ENCODE data around the gene KCNQ1.

KCNQ1 gene, protein sequence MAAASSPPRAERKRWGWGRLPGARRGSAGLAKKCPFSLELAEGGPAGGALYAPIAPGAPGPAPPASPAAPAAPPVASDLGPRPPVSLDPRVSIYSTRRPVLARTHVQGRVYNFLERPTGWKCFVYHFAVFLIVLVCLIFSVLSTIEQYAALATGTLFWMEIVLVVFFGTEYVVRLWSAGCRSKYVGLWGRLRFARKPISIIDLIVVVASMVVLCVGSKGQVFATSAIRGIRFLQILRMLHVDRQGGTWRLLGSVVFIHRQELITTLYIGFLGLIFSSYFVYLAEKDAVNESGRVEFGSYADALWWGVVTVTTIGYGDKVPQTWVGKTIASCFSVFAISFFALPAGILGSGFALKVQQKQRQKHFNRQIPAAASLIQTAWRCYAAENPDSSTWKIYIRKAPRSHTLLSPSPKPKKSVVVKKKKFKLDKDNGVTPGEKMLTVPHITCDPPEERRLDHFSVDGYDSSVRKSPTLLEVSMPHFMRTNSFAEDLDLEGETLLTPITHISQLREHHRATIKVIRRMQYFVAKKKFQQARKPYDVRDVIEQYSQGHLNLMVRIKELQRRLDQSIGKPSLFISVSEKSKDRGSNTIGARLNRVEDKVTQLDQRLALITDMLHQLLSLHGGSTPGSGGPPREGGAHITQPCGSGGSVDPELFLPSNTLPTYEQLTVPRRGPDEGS

DNA sequence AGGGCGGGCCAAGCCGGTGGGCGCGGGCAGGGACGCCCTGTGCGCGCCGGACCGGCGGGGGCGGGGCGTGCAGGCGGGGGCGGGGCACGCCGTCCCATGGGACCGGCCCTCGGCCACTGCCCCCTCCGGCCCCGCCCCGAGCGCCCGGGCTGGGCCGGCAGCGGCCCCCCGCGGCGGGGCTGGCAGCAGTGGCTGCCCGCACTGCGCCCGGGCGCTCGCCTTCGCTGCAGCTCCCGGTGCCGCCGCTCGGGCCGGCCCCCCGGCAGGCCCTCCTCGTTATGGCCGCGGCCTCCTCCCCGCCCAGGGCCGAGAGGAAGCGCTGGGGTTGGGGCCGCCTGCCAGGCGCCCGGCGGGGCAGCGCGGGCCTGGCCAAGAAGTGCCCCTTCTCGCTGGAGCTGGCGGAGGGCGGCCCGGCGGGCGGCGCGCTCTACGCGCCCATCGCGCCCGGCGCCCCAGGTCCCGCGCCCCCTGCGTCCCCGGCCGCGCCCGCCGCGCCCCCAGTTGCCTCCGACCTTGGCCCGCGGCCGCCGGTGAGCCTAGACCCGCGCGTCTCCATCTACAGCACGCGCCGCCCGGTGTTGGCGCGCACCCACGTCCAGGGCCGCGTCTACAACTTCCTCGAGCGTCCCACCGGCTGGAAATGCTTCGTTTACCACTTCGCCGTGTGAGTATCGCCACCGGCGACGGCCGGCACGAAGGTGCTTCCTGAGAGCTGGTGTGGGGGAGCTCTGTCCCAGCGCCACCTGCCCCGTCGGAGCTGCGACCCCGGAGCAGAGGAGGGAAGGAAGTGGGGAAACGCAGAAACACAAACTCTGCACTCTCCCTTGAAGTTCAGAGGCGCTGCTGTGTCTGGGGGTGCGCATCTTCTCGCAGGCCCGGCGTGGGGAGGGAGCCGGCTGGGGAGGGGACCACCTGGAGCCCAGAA lies at the start of gene KCNQ1:
Gene KCNQ1, plus strand, starts transcription at position 188 of the 925 bp plus-strand sequence. Its CDS starts 91 bp downstream, at position 279.
- no peak for DNase-seq (ENCODE audit: low spot score)

DNA sequence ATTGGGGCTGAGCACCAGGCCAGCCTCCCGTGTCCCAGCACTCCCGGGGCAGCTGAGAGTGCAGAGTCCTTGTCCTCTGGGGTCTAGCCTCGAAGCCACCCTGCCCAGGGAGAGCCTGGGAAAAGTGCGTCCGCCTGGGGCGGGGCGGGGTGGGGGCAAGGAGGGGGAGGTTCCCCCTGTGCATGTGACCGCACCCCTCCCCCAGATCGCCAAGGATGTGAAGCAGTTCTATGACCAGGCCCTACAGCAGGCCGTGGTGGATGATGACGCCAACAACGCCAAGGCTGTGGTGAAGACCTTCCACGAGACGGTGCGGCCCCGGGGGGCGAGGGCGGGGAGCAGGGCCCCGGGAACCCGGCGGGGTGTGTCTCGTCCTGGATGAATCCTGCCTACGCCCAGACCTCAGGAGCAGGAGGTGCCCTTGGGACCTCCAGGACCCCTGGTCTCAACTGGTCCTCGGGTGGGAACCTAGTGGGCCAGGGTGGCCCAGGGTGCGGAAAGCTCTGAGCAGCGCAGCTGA lies 49.5 kb upstream of the KCNQ1 start:
- DNase-seq (ENCODE audit: low spot score), result no peak

DNA sequence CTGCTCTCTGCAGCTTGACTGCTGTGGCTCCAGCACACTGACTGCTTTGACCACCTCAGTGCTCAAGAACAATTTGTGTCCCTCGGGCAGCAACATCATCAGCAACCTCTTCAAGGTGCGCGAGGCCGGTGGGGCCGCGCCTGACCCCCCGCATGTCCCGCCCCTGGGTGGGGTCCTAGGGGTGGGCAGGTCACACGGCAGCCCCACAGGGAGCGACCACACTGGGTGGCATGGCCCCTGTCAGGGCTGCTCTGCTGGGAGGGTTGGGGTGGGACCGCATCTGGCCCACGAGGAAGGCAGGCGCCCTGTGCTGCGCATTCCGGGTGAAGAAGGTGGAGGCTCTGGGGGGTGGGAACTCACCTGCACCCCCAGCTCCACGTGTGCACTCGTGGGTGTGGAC lies 49.0 kb upstream of the KCNQ1 start:
- DNase-seq (ENCODE audit: low spot score), result no peak

DNA sequence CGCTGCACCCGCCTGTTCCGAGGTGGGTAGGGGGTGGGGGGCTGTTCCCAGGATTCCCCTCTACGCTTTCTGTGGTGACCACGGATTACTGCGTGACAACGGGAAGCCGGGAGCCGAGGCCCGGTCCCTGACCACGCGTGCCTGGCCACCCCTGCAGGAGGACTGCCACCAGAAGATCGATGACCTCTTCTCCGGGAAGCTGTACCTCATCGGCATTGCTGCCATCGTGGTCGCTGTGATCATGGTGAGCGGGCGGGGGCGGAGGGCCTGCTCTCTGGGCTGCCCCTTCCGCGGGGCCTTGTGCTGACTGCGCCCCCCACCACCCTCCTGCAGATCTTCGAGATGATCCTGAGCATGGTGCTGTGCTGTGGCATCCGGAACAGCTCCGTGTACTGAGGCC lies 48.3 kb upstream of the KCNQ1 start:
- DNase-seq (ENCODE audit: low spot score), result no peak

DNA sequence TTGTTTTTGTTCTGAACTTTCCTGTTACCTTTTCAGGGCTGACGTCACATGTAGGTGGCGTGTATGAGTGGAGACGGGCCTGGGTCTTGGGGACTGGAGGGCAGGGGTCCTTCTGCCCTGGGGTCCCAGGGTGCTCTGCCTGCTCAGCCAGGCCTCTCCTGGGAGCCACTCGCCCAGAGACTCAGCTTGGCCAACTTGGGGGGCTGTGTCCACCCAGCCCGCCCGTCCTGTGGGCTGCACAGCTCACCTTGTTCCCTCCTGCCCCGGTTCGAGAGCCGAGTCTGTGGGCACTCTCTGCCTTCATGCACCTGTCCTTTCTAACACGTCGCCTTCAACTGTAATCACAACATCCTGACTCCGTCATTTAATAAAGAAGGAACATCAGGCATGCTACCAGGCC lies 47.8 kb upstream of the KCNQ1 start:
- DNase-seq (ENCODE audit: low spot score), result no peak

DNA sequence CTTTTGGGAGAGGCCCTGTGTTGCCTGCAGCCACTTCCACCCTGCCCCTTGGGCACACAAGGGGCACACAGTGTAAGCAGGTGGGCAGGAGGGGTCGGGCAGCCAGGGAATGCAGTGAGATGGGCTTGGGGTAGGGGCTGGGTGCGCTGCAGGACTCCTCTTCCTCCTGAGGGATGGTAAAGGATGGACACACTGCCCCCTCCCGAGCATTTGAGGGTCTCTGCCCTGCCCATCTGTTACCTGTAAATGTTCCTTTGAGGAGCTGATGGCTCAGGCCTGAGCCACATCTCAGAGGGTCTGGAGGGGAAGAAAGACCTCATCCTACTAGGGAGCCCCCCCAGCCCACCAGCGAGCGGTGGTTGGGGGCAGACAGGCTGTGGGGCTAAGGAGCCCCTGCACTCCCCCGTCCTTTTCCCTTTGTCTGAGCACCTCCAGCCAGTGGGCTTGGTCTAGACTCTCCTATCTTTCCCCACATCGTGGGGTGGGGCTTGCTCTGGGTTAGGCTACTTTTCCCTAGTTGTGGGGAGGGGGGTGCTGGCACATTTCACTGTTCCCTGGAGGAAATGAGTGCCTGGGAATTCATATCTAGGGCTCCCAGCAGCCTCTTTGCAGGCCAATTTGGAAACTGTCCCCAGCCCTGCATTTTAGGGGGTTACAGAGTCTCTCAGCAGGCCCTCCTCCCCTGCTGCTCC lies 46.0 kb upstream of the KCNQ1 start:
- no peak for DNase-seq (ENCODE audit: low spot score)

DNA sequence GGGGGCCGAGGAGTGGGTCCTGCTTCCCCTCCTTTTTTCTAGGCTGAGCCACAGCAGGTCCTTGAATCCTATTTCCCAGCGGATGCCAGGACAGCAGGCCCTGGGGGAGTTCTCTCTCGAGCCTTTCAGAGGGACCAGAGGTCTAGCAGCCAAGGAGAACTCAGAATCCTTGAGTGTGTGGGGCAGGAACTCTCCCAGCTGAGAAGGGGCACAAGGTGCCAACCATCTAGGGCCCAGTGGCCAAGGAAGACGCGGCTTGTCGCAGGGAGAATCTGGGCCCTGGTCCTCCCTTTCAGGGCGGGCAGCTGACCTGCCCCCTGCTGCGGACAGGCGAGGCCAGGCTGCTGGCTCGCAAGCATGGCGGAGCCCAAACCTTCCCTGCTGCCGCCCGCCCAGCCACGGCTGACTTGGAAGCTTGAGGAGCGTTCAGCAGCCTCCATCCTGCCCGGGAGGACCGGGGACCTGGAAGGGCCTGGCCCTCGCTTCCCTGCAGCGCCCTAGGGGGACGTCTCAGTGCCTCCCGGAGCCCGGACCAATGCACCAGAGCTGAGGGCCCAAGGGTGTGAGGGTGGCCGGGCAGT lies 45.2 kb upstream of the KCNQ1 start:
- DNase-seq (ENCODE audit: low spot score), result peak; percentile 54

DNA sequence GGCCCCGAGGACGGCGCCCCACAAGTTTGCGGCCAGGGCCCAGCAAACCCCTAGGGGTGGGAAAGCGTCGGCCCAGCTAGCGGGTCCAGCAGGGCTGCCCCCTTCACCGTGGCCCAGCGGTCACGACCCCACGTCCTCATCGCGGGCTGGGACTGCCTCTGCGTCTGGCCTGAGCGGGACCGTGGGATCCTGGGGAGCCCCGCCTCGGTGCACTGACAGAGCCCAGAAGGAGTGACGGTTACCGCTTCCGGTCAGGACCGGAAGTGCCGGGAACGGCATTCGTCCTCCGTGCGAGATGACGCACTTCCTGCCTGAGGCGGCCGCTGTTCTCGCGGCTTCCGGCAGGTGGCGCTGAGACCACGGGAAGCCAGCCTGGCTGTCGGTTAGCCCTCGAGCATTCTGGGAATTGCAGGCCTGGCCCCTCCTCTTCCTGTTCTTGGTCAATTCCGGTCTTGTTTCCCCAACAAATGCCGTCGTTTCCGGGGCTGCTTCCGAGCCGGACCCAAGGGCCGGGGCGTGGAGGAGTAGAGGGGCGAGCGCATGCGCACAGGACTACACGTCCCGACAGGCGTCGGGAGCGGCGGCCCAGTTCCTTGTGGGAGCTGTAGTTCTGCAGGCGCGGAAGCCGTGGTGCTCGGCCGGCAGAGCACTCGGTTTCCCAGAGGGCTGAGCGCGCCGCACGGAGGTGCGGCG lies 44.6 kb upstream of the KCNQ1 start, which contains the start of gene TSSC4:
Gene TSSC4, plus strand, starts transcription at position 682 of the 693 bp plus-strand sequence. CDS start 1,884 bp downstream, outside the sequence.
- DNase-seq (ENCODE audit: low spot score), result peak; percentile 99

DNA sequence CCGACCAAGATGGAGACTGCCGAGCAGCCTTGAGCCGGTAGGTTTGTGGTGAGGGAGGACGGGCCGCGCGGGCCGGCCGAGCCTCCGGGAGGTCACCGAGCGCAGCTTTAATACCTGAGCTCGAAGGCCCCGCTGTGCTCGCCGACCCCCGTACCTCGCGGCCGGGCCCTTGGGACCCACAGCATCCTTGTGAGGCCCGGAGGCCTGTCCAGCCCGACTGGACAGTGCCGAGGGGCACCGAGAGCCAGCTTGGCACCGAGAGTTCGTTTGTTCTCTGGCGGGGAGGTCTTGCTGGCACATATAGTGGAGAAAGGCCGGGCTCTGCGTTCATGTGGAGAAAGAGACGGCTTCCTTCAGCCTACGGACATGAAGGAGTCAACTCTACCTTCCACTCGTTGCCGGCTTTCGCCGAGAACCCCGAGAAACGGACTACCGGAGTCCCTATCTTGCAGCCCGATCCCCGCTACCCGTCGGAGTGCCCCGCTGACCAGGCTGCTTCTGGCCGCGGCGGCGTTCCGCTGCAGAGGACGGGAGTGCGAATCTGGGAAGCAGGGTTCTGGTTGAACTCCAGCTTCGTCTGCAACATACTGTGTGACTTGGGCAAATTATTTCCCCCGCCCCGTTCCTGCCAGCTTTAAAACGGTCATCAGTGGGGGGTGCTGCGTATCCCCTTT lies 43.9 kb upstream of the KCNQ1 start:
- no peak for DNase-seq (ENCODE audit: low spot score)

DNA sequence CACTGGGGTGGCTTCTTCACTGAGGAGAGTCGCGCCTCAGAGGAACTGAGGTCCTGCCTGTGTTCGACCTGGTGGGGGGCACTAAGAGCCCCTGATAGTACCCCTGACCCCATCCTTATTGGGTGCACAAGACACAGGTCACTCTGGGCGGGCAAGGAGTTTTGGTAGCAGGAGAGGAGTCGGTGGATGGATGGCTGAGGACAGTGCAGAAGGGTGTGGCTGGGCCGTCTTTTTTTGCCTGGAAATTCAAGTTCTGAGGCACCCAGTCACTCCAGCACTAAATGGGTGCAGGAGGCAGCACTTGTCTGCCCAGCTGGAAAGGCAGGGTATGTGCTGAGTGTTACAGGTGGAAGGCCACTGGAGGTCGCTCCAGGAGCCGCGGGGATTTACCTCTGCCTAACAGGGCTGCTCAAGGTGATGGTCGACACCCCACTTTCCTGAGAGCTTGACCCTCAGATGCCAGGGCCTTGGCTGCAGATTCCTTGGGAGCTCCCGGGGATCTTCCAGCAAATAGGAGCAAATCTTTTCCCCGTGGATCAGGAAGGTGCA lies 43.3 kb upstream of the KCNQ1 start:
- no peak for DNase-seq (ENCODE audit: low spot score)

DNA sequence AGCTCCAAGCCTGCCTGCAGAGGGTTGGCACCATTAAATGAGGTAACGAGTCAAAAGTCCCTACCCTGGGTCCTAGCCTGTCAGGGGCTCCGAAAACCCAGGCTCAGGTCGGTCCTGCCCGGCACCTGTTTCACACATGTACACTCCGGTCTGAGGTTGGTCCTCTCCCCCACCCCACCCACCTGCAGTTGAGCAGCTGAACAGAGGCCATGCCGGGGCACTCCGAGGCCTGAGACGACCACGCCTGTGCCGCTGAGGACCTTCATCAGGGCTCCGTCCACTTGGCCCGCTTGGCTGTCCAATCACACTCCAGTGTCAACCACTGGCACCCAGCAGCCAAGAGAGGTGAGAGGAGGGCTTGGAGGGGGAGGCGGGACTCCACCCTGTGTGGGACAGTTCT lies 42.7 kb upstream of the KCNQ1 start:
- DNase-seq (ENCODE audit: low spot score), result no peak

DNA sequence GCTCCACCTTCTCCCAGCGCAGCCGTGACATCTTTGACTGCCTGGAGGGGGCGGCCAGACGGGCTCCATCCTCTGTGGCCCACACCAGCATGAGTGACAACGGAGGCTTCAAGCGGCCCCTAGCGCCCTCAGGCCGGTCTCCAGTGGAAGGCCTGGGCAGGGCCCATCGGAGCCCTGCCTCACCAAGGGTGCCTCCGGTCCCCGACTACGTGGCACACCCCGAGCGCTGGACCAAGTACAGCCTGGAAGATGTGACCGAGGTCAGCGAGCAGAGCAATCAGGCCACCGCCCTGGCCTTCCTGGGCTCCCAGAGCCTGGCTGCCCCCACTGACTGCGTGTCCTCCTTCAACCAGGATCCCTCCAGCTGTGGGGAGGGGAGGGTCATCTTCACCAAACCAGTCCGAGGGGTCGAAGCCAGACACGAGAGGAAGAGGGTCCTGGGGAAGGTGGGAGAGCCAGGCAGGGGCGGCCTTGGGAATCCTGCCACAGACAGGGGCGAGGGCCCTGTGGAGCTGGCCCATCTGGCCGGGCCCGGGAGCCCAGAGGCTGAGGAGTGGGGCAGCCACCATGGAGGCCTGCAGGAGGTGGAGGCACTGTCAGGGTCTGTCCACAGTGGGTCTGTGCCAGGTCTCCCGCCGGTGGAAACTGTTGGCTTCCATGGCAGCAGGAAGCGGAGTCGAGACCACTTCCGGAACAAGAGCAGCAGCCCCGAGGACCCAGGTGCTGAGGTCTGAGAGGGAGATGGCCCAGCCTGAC lies 41.7 kb upstream of the KCNQ1 start:
- DNase-seq (ENCODE audit: low spot score), result no peak

DNA sequence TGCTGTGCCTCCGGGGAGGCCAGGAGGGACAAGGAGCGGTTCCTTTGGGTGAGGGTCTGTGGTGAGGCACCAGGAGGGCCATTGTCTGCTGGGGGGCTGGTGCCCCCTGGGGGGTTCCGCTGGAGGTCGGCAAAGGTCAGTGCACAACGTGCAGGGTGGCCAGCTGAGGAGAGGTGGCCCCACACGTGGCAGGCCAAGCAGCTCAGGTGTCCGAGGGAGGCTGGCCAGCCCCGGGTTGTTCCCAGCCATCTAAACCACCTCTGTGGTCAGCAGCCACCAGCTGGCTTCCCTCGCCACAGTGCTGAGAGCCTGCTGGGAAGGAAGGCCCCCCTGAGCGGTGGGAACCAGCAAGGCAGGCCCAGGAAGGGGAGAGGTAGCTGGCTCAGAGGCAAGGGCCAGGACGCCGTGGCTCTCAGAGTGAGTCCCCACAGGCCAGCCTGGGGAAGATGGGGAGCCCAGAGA lies 40.0 kb upstream of the KCNQ1 start:
- DNase-seq (ENCODE audit: low spot score), result no peak

DNA sequence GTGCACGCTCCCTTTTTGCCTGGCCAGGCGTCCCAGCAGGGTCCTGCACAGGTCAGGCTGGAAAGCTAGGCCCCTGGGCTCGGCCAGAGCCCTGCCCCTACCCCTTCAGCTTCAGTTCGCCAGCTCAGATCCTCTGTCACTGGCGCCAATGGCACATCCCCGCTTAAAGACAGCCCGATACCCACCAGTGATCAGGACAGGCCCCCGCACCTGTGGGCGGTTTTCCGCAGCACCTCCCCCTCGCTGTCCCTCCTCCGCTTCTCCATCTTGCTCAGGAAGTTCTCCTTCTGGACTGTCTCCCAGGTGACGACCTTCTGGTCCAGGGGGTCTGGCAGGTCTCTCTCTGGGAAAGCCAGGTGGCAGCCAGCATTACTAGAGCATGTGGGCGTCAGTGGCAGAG lies 38.4 kb upstream of the KCNQ1 start:
- DNase-seq (ENCODE audit: low spot score), result no peak

DNA sequence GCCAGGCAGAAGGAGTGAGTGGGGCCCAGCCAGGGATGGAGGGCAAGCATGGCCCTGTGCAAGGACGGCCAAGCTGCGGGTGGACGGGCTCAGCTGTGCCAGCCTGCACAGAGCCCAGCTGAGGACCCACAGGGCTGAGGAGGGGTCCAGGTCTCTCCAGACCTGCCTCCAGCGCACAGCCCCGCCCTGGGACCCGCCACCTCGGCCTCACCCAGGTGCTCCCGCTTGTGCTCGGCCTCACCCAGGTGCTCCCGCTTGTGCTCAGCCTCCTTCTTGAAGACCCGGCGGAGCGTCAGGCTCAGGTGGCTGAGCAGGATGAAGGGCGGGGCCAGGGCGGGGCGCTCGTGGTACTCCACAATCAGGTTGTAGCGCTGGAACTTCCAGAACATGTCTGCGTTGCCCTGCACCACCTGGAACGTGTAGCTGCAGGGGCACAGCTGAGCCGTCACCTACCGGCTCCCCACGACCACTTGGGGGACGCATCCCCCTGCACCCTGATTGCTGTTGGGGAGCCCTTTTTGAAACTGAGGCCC lies 37.9 kb upstream of the KCNQ1 start:
- no peak for DNase-seq (ENCODE audit: low spot score)

DNA sequence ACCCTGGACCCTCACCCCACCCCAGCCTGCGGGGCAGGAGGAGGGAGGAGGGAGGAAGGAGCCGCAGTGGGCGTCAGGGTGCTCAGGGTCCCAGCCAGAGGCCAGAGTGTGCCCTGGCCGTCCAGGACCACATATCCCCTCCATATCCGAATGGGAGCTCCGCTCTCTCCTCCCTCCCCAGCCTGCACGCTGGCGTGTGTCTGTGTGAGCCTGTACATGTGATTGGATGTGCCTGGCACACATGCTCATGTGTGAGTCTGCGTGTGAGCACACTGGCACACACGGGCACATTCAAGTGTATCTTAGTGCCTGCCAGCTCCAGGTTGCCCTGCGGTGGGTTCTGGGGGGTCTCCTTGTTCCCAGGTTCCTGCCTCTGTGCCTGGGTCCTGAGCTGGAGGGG lies 36.1 kb upstream of the KCNQ1 start:
- no peak for DNase-seq (ENCODE audit: low spot score)

DNA sequence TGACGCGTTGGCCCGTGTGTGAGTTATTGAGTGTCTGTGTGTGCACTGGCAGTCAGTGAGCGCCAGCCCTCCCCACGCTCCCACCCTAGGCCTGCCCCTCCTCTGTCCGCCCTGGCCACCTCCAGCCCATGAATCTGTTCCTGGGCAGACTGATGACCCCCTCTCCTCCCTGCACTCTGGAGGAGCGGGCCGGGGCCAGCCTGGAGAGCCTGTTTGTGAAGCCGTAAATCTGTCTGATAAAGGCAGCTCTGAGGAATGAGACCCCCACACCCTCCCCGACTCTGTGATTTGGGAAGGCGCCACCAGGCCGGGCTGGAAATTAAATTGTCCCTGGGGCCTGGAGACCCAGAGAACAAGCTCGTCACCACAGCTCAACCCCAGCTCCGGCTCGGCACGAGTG lies 35.7 kb upstream of the KCNQ1 start:
- no peak for DNase-seq (ENCODE audit: low spot score)

All from AG20443 (cell line).